PC-3 (cell line): ENCODE data around the gene FRMD5. TPM values are rescaled to one million over a fixed set of nuclear protein-coding genes. Genes with fewer than 3 reads are reported as not detected.

Experiments
- ATAC-seq: fragments of 200-7000 bp; cut with Tn5 transposase; 2 replicates; pipeline ENCODE4 v1.9.1; 2020; ENCODE audit warnings: mild to moderate bottlenecking, moderate library complexity
- BruUV-seq: library from RNA; stranded (reverse); fragments of 400-500 nt; replicated peaks from 2 replicates; lab custom pipeline; 2021; lab: Mats Ljungman, UMichigan
- CTCF ChIA-PET: fragments of 300-600 bp; sonication (Branson Sonifier 250); formaldehyde crosslinking; loops from one replicate; lab custom pipeline; 2022; ENCODE audit warnings: antibody characterized with exemption; lab: Charles Lee
- POLR2A ChIA-PET: fragments of 300-600 bp; sonication (Branson Sonifier 250); formaldehyde crosslinking; loops from one replicate; lab custom pipeline; 2022; ENCODE audit warnings: antibody characterized with exemption; ENCODE audit not compliant: unreplicated experiment; lab: Charles Lee
- DNase-seq: peaks from one replicate; pipeline ENCODE4 v3.0.0-alpha.2; 2015
- H2AFZ ChIP-seq: fragments of 300-600 bp; sonication (generic); 2 replicates; pipeline ENCODE4 v1.6.0; 2016; ENCODE audit warnings: antibody characterized with exemption, low read length
- H3F3A ChIP-seq: fragments of 300-600 bp; sonication (generic); one replicate; pipeline ENCODE4 v1.6.0; 2017; ENCODE audit warnings: antibody characterized with exemption, low read length, control low read depth, mild to moderate bottlenecking; ENCODE audit not compliant: unreplicated experiment
- H3K27ac ChIP-seq: fragments of 300-600 bp; sonication (generic); 2 replicates; pipeline ENCODE4 v1.5.1; 2016; ENCODE audit warnings: mild to moderate bottlenecking, low read length
- H3K27me3 ChIP-seq: fragments of 300-600 bp; sonication (generic); 2 replicates; pipeline ENCODE4 v1.6.1; 2016; ENCODE audit warnings: low read length, mixed read lengths
- H3K36me3 ChIP-seq: fragments of 300-600 bp; sonication (generic); 2 replicates; pipeline ENCODE4 v1.6.1; 2016; ENCODE audit warnings: low read depth, mixed run types, low read length, mixed read lengths
- H3K4me1 ChIP-seq: fragments of 300-600 bp; sonication (generic); 2 replicates; pipeline ENCODE4 v1.5.1; 2016; ENCODE audit warnings: low read length; ENCODE audit not compliant: insufficient read depth
- H3K4me2 ChIP-seq: fragments of 300-600 bp; sonication (generic); 2 replicates; pipeline ENCODE4 v1.6.0; 2016; ENCODE audit warnings: low read length
- H3K4me3 ChIP-seq: fragments of 300-600 bp; sonication (generic); 2 replicates; pipeline ENCODE4 v1.5.1; 2016; ENCODE audit warnings: mild to moderate bottlenecking, low read length, mixed read lengths
- H3K79me2 ChIP-seq: fragments of 300-600 bp; sonication (generic); 2 replicates; pipeline ENCODE4 v1.6.1; 2017; ENCODE audit warnings: low read length, mixed read lengths
- H3K9ac ChIP-seq: fragments of 300-600 bp; sonication (generic); 2 replicates; pipeline ENCODE4 v1.6.0; 2016; ENCODE audit warnings: mild to moderate bottlenecking, low read length
- H3K9me2 ChIP-seq: fragments of 300-600 bp; sonication (generic); replicated peaks from 2 replicates; pipeline ENCODE4 v1.6.1; 2016; ENCODE audit warnings: mixed run types, low read length, mixed read lengths
- H3K9me3 ChIP-seq: fragments of 300-600 bp; sonication (generic); 2 replicates; pipeline ENCODE4 v1.6.1; 2016; ENCODE audit warnings: low read length, mixed read lengths
- H4K20me1 ChIP-seq: fragments of 300-600 bp; sonication (generic); 2 replicates; pipeline ENCODE4 v1.6.1; 2016; ENCODE audit warnings: low read length, mixed read lengths
- EZH2 ChIP-seq: fragments of 300-600 bp; sonication (generic); IDR thresholded peaks from one replicate; pipeline ENCODE4 v1.6.1; 2017; ENCODE audit warnings: antibody characterized with exemption, mild to moderate bottlenecking, low read length; ENCODE audit not compliant: unreplicated experiment
- EZH2phosphoT487 ChIP-seq: fragments of 300-600 bp; sonication (generic); IDR thresholded peaks from 2 replicates; pipeline ENCODE4 v1.6.1; 2018; ENCODE audit warnings: mild to moderate bottlenecking, antibody characterized with exemption, low read length, borderline replicate concordance
- intact Hi-C: fragments of 100-400 bp; cut with micrococcal nuclease; formaldehyde crosslinking; loops from 2 replicates; pipeline ENCODE4 v1.9.0; 2023
- total RNA-seq: library from RNA; depleted of rRNA; stranded (reverse); fragments of >200 nt; gene quantifications from 2 replicates; pipeline ENCODE4 v1.2.3, GENCODE V29; 2014
- TF ChIP-seq, protein P1 (sequence below): fragments of 300-600 bp; sonication (generic); conservative IDR thresholded peaks from 2 replicates; pipeline ENCODE4 v1.5.1; 2017; ENCODE audit warnings: antibody characterized with exemption, low read depth, mild to moderate bottlenecking, low read length

The FRMD5 gene
- total RNA-seq, 1 experiment from 2014 or later: 8.7 TPM

DNA sequence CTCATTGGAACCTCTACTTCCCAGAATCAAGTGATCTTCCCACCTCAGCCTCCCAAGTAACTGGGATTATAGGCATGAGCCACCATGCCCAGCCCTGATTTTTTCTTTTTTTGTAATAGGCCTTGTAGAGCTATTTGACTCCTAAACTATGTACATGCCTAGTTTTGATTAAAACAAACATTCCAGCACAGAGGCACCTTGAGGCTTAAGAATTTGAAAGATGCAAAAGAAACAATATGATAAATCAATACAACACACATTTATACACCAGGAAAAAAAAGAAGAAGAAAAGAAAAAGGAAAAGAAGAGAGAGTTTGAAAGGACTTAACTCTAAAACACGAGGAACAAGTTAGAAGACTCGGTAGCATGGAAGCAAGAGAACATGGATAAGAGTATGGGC, 13.9 kb upstream of the FRMD5 start:
- no peak overlapping the region for H2AFZ ChIP-seq
- intact Hi-C loops: no loop called here
- POLR2A ChIA-PET: interaction anchor here (0.7 kb wide), 1 partner anchor 74 kb away, joined by 4 read pairs; no protein-coding TSS in a partner anchor
- no peaks in the 10 kb centered on the region for H3K79me2 ChIP-seq
- TF ChIP-seq EZH2 (no peak), EZH2phosphoT487 (no peak)
- TF ChIP-seq, protein P1, sequence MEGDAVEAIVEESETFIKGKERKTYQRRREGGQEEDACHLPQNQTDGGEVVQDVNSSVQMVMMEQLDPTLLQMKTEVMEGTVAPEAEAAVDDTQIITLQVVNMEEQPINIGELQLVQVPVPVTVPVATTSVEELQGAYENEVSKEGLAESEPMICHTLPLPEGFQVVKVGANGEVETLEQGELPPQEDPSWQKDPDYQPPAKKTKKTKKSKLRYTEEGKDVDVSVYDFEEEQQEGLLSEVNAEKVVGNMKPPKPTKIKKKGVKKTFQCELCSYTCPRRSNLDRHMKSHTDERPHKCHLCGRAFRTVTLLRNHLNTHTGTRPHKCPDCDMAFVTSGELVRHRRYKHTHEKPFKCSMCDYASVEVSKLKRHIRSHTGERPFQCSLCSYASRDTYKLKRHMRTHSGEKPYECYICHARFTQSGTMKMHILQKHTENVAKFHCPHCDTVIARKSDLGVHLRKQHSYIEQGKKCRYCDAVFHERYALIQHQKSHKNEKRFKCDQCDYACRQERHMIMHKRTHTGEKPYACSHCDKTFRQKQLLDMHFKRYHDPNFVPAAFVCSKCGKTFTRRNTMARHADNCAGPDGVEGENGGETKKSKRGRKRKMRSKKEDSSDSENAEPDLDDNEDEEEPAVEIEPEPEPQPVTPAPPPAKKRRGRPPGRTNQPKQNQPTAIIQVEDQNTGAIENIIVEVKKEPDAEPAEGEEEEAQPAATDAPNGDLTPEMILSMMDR: no peak
- H3K27ac ChIP-seq: no peak overlapping the region
- CTCF ChIA-PET: interaction anchor here (0.7 kb wide), 1 partner anchor 17 kb away, joined by 4 read pairs; no protein-coding TSS in a partner anchor
- ATAC-seq: no peak
- no peaks in the 10 kb centered on the region for H3K9me2 ChIP-seq
- no peaks in the 10 kb centered on the region for H3K27me3 ChIP-seq
- H3K4me1 ChIP-seq: peaks cover 9% of the 10 kb centered on the region
- no peaks in the 10 kb centered on the region for H3F3A ChIP-seq
- H3K9ac ChIP-seq: no peak overlapping the region
- H3K9me3 ChIP-seq: no peaks in the 10 kb centered on the region
- H3K4me2 ChIP-seq: no peak overlapping the region
- H4K20me1 ChIP-seq: no peaks in the 10 kb centered on the region
- no peak for DNase-seq
- BruUV-seq: no TSS peak
- no peak overlapping the region for H3K4me3 ChIP-seq
- H3K36me3 ChIP-seq: no peaks in the 10 kb centered on the region

DNA sequence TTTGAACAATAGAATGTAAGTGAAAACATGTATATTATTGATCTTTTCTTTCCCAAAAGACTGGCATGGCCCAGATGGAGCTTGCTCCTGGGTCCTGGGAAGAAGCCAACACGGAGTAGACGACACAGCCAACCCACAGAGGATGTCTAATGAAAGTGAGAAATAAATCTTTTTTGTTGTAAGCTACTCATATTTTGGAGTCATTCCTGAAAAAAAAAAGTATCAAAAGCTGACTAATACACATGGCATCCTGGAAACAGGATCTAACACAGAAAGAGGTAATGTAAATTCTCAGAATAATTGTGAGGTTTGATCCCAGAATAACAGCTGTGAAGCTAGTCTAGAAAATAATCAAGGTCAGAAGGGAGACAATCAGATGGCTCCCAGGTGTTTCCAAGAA, 12.6 kb upstream of the FRMD5 start:
- no peaks in the 10 kb centered on the region for H3K9me3 ChIP-seq
- no peaks in the 10 kb centered on the region for H3K27me3 ChIP-seq
- ChIA-PET POLR2A (interaction anchor here (0.5 kb wide), 1 partner anchor 38 kb away, joined by 3 read pairs; no protein-coding TSS in a partner anchor), CTCF (interaction anchor here (0.6 to 0.9 kb wide), 3 partner anchors 10 to 544 kb away, joined by 3 to 7 read pairs (median 5); no protein-coding TSS in a partner anchor)
- no peaks in the 10 kb centered on the region for H4K20me1 ChIP-seq
- no peak overlapping the region for H3K9ac ChIP-seq
- intact Hi-C loops: loop anchor here (1.0 kb wide), 1 partner anchor 8 kb away; no protein-coding TSS in a partner anchor
- H3K4me2 ChIP-seq: peak overlapping the region; percentile 26
- peaks cover 9% of the 10 kb centered on the region for H3K4me1 ChIP-seq
- BruUV-seq: no TSS peak
- H3F3A ChIP-seq: no peaks in the 10 kb centered on the region
- peak; percentile 92 for ATAC-seq
- no peaks in the 10 kb centered on the region for H3K9me2 ChIP-seq
- peak overlapping the region; percentile 2; the same call in 1 of the 2 replicates for H3K27ac ChIP-seq
- TF ChIP-seq EZH2 (no peak), EZH2phosphoT487 (no peak)
- TF ChIP-seq, protein P1: no peak
- peak; percentile 81 for DNase-seq
- H3K4me3 ChIP-seq: no peak overlapping the region
- no peaks in the 10 kb centered on the region for H3K36me3 ChIP-seq
- H3K79me2 ChIP-seq: no peaks in the 10 kb centered on the region
- H2AFZ ChIP-seq: peak overlapping the region; percentile 14; the same call in 1 of the 2 replicates

DNA sequence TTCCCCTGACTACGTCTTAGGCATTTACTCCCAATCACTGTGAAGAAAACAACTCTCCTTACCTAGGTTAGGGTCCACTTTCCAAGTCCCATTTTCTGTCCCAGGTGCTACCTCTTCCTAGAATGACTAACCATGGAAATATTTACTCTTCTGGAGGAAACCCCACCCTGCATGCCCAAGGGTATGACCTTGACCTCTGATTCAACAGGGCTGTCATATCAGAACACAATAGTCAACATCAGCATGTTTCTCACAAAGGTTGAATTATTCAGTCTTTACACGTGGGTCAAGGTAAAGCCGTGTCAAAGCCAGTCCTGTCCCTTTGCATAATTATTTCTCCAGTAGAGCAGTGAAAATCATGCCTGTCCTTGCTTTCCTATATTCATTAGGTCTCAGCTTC, 4.3 kb upstream of the FRMD5 start:
- ChIA-PET CTCF (interaction anchor here (0.6 kb wide), 1 partner anchor 144 kb away, joined by 3 read pairs; no protein-coding TSS in a partner anchor), POLR2A (no interaction called here)
- Histone ChIP-seq H3K4me3 (no peak overlapping the region), H3K9me2 (no peaks in the 10 kb centered on the region), H3K79me2 (peaks cover under 1% of the 10 kb centered on the region; the same call in 1 of the 2 replicates), H3K36me3 (no peaks in the 10 kb centered on the region), H2AFZ (no peak overlapping the region), H3K4me1 (peaks cover 14% of the 10 kb centered on the region), H3K9me3 (no peaks in the 10 kb centered on the region), H3F3A (no peaks in the 10 kb centered on the region), H3K27me3 (no peaks in the 10 kb centered on the region), H3K27ac (no peak overlapping the region), H3K9ac (no peak overlapping the region), H3K4me2 (no peak overlapping the region), H4K20me1 (no peaks in the 10 kb centered on the region)
- no TSS peak for BruUV-seq
- intact Hi-C loops: no loop called here
- TF ChIP-seq, protein P1: no peak
- TF ChIP-seq EZH2: no peak
- TF ChIP-seq EZH2phosphoT487: no peak
- ATAC-seq: no peak
- DNase-seq: peak; percentile 47
